ENCODE measurements around the gene OTUB1. TPM values are rescaled to one million over a fixed set of nuclear protein-coding genes. Genes with fewer than 3 reads are reported as not detected.
"Not testable (repeated sequence)": the region's sequence is repeated elsewhere in the genome, so short reads cannot be mapped to it uniquely, and the experiment has no call there.

OTUB1 gene
- polyA plus RNA-seq, 3 donors, result 35.3 to 62.4 (median 50.5) TPM

GRCh38 chr11:63970902-63971301 is 15.3 kb upstream of the OTUB1 start:
- no peak overlapping the region for H3K27ac ChIP-seq (ENCODE audit: low read depth, low read length)
- WGBS, 3 donors, result 60 to 71% (median 67%) methylated on average over 5 of the region's 5 CpGs

GRCh38 chr11:63973912-63974258 is 12.4 kb upstream of the OTUB1 start:
- 61 to 68% (median 62%) methylated on average over 18 of the region's 18 CpGs for WGBS, 3 donors
- not testable (repeated sequence) for H3K27ac ChIP-seq (ENCODE audit: low read depth, low read length)

- peak within 1 kb of the TSS; percentile 82 for H3K27ac ChIP-seq (ENCODE audit: low read depth, low read length)
- 0 to 1% (median 0%) methylated on average over 66 to 67 of the region's 67 CpGs for WGBS, 3 donors
Observed at GRCh38 chr11:63974259-63975143, 11.7 kb upstream of the OTUB1 start, which contains the start of gene COX8A. Gene COX8A, plus strand, starts transcription at chr11:63974620. Its CDS starts 61 bp downstream, at chr11:63974681.

- H3K27ac ChIP-seq (ENCODE audit: low read depth, low read length), result no peak overlapping the region
- WGBS, 3 donors, result 68 to 81% (median 78%) methylated on average over 10 of the region's 10 CpGs
Observed at GRCh38 chr11:63978551-63979239, 7.5 kb upstream of the OTUB1 start.

- no peak overlapping the region for H3K27ac ChIP-seq (ENCODE audit: low read depth, low read length)
- WGBS, 3 donors, result 79 to 91% (median 84%) methylated on average over 5 of the region's 5 CpGs
Observed at GRCh38 chr11:63979426-63979825, 6.8 kb upstream of the OTUB1 start.

- H3K27ac ChIP-seq (ENCODE audit: low read depth, low read length), result peak overlapping the region; percentile 11
- 0 to 1% (median 0%) methylated on average over 18 of the region's 18 CpGs for WGBS, 3 donors
Observed at GRCh38 chr11:63985812-63986155, 454 bp upstream of the OTUB1 start.

GRCh38 chr11:63986932-63987513 is 785 bp downstream of the OTUB1 start:
- no peak overlapping the region for H3K27ac ChIP-seq (ENCODE audit: low read depth, low read length)

GRCh38 chr11:63991558-63991957 is 5.3 kb downstream of the OTUB1 start:
- 92 to 94% (median 92%) methylated on average over 10 of the region's 10 CpGs for WGBS, 3 donors
- no peak overlapping the region for H3K27ac ChIP-seq (ENCODE audit: low read depth, low read length)

More at GRCh38 chr11:63986932-63987513, 785 bp downstream of the OTUB1 start:
- WGBS, 3 donors, result 27 to 42% (median 34%) methylated on average over 25 of the region's 25 CpGs

- no peak overlapping the region for H3K27ac ChIP-seq (ENCODE audit: low read depth, low read length)
- WGBS, 3 donors, result 91 to 94% (median 92%) methylated on average over 5 of the region's 5 CpGs
Observed at GRCh38 chr11:63993100-63993499, 6.9 kb downstream of the OTUB1 start.

GRCh38 chr11:63993993-63994392 is 7.8 kb downstream of the OTUB1 start:
- 66 to 77% (median 66%) methylated on average over 6 of the region's 6 CpGs for WGBS, 3 donors

GRCh38 chr11:63996512-63996911 is 10.3 kb downstream of the OTUB1 start:
- no peak overlapping the region for H3K27ac ChIP-seq (ENCODE audit: low read depth, low read length)
- WGBS, 3 donors, result 90 to 94% (median 92%) methylated on average over 18 of the region's 18 CpGs

More at GRCh38 chr11:63993993-63994392, 7.8 kb downstream of the OTUB1 start:
- H3K27ac ChIP-seq (ENCODE audit: low read depth, low read length), result no peak overlapping the region

- 92 to 93% (median 93%) methylated on average over 27 of the region's 27 CpGs for WGBS, 3 donors
- no peak overlapping the region for H3K27ac ChIP-seq (ENCODE audit: low read depth, low read length)
Observed at GRCh38 chr11:63997104-63997700, 11.0 kb downstream of the OTUB1 start.

- 74 to 79% (median 77%) methylated on average over 11 of the region's 11 CpGs for WGBS, 3 donors
Observed at GRCh38 chr11:63997801-63998337, 11.6 kb downstream of the OTUB1 start.

GRCh38 chr11:63998558-63999348 is 12.5 kb downstream of the OTUB1 start:
- 62 to 89% (median 67%) methylated on average over 37 to 54 of the region's 54 CpGs for WGBS, 3 donors
- no peak overlapping the region for H3K27ac ChIP-seq (ENCODE audit: low read depth, low read length)

More at GRCh38 chr11:63997801-63998337, 11.6 kb downstream of the OTUB1 start:
- H3K27ac ChIP-seq (ENCODE audit: low read depth, low read length), result no peak overlapping the region

- WGBS, 3 donors, result 7 to 42% (median 9%) methylated on average over 48 to 59 of the region's 59 CpGs
- H3K27ac ChIP-seq (ENCODE audit: low read depth, low read length), result no peak overlapping the region
Observed at GRCh38 chr11:63999349-64000025, 13.2 kb downstream of the OTUB1 start.

- no peak overlapping the region for H3K27ac ChIP-seq (ENCODE audit: low read depth, low read length)
Observed at GRCh38 chr11:64000026-64000739, 13.9 kb downstream of the OTUB1 start.

More at GRCh38 chr11:64000026-64000739, 13.9 kb downstream of the OTUB1 start:
- 1 to 20% (median 4%) methylated on average over 39 to 67 of the region's 67 CpGs for WGBS, 3 donors

Measured in adipose tissue (tissue), 3 donors.